ENCODE data around the gene HNRNPUL2. TPM values are rescaled to one million over a fixed set of nuclear protein-coding genes. Genes with fewer than 3 reads are reported as not detected.
"Not testable (repeated sequence)": the region's sequence is repeated elsewhere in the genome, so short reads cannot be mapped to it uniquely, and the experiment has no call there.

HNRNPUL2 gene
- total RNA-seq, 1 donor from 2014 or later, result 52.5 TPM

DNA sequence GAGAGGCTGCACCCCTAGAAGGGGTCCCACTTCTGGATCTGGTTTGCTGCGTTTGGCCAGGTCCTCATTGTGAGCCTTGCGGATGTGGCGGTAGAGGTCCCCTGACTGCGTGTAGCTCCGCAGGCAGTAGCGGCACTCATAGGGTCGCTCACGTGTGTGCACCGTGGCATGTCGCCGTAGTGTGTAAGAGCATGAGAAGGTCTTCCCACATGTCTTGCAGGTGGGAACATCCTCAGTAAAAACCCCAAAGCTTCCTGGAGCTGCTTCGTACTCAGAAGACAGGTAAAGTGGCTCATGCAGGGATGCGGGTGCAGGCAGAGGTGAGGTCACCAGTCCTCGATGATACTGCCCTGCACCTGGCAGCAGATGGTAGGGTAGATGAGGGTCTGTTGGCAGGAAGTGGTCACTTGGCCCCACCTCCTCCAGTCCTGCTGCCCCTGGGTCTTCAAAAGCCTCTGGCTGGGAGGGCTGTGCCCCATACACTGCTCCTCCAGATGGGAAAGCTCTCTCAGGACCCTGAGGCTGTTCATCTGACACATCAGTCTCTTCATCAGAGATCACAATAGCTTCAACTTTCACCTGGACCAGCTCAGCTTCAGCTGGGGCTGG lies 25.0 kb upstream of the HNRNPUL2 start:
- H3K36me3 Mint-ChIP-seq (ENCODE audit: unreplicated experiment), result peaks cover 5% of the 10 kb centered on the region
- H3K4me1 Mint-ChIP-seq (ENCODE audit: unreplicated experiment), result peaks cover 19% of the 10 kb centered on the region
- peak overlapping the region; percentile 95 for H3K4me3 Mint-ChIP-seq (ENCODE audit: unreplicated experiment)
- no peak for DNase-seq (ENCODE audit: extremely low spot score, unreplicated experiment)
- H3K27ac Mint-ChIP-seq (ENCODE audit: unreplicated experiment), result no peak overlapping the region
- no peak for TF ChIP-seq CTCF (IDR thresholded peaks at IDR 0.05)
- H3K27me3 Mint-ChIP-seq (ENCODE audit: unreplicated experiment), result no peaks in the 10 kb centered on the region
- no peaks in the 10 kb centered on the region for H3K9me3 Mint-ChIP-seq (ENCODE audit: unreplicated experiment)

GRCh38 chr11:62749931-62750330 lies 22.7 kb upstream of the HNRNPUL2 start:
- H3K9me3 Mint-ChIP-seq (ENCODE audit: unreplicated experiment); DNase-seq (ENCODE audit: extremely low spot score, unreplicated experiment); H3K27ac Mint-ChIP-seq (ENCODE audit: unreplicated experiment); H3K4me3 Mint-ChIP-seq (ENCODE audit: unreplicated experiment); H3K27me3 Mint-ChIP-seq (ENCODE audit: unreplicated experiment); H3K36me3 Mint-ChIP-seq (ENCODE audit: unreplicated experiment): not testable (repeated sequence)
- peaks cover 19% of the 10 kb centered on the region for H3K4me1 Mint-ChIP-seq (ENCODE audit: unreplicated experiment)

DNA sequence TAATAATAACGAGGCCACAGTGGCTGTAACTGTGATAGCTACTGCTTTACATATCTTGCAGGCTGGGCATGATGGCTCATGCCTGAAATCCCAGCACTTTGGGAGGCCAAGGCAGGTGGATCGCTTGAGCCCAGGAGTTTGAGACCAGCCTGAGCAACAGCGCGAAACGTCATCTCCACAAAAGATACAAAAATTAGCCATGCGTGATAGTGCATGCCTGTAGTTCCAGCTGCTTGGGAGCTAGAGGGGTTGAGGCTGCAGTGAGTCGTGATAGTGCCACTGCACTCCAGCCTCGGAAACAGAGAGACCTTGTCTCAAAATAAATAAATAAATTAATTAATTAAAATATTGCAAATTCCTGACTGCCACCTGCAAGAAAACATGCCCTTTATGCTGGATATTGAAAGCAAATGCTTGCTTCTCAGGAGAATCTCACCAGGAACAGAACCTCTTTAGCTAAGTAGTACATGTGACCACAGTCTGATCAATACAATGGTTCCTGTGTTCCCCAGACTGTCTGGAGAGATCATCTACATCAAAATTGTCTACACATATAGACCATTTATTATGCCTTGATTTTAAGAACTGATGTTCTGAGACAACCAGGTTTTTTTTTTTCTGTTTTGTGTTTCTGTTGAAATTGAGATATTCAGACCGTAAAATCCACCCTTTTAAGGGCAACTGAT lies 20.4 kb upstream of the HNRNPUL2 start:
- Mint-ChIP-seq H3K4me3 (ENCODE audit: unreplicated experiment) (no peak overlapping the region), H3K9me3 (ENCODE audit: unreplicated experiment) (no peaks in the 10 kb centered on the region), H3K27ac (ENCODE audit: unreplicated experiment) (no peak overlapping the region), H3K4me1 (ENCODE audit: unreplicated experiment) (peaks cover 7% of the 10 kb centered on the region), H3K27me3 (ENCODE audit: unreplicated experiment) (no peaks in the 10 kb centered on the region), H3K36me3 (ENCODE audit: unreplicated experiment) (peaks cover 3% of the 10 kb centered on the region)
- no peak for DNase-seq (ENCODE audit: extremely low spot score, unreplicated experiment)
- TF ChIP-seq CTCF (IDR thresholded peaks at IDR 0.05), result no peak

DNA sequence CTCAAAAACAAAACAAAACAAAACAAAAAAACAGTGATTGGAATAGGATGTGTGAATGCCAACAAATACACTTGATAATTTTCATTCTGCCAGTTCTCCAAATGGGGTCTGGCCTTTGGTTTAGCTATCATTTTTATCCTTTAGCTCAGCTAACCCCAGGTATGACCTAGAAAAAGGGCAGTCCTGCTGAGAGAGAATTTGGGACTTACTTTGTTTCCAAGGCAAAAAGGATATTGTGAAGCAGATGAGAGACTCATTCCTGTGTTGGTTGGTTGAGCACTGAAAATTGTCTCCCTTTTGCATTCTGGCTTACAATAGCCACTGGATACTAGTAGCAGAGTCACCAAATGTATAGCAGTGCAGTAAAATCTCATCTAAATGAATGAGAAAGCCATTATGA lies 9.9 kb upstream of the HNRNPUL2 start:
- no peak for TF ChIP-seq CTCF (IDR thresholded peaks at IDR 0.05)
- Mint-ChIP-seq H3K27ac (ENCODE audit: unreplicated experiment) (no peak overlapping the region), H3K27me3 (ENCODE audit: unreplicated experiment) (no peaks in the 10 kb centered on the region), H3K9me3 (ENCODE audit: unreplicated experiment) (no peaks in the 10 kb centered on the region), H3K36me3 (ENCODE audit: unreplicated experiment) (peaks cover 21% of the 10 kb centered on the region), H3K4me3 (ENCODE audit: unreplicated experiment) (no peak overlapping the region), H3K4me1 (ENCODE audit: unreplicated experiment) (peaks cover 3% of the 10 kb centered on the region)
- no peak for DNase-seq (ENCODE audit: extremely low spot score, unreplicated experiment)

DNA sequence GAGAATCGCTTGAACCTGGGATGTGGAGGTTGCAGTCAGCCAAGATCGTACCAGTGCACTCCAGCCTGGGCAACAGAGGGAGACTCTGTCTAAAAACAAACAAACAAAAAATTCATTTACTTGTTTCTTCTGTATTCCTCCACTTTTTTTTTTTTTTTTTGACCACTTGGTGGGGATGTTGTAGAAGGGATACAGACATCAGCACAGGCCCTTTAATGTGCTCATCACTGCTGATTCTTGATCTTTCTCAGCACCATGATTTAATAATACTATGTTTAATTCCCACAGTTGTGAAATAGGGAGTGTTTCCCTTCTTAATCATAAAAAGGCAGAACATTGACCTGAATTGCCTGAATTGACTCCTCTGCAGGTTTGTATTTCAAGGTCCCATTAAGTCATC lies 5.6 kb upstream of the HNRNPUL2 start:
- peak; percentile 32 for TF ChIP-seq CTCF (IDR thresholded peaks at IDR 0.05)
- Mint-ChIP-seq H3K9me3 (ENCODE audit: unreplicated experiment) (no peaks in the 10 kb centered on the region), H3K36me3 (ENCODE audit: unreplicated experiment) (peaks cover 6% of the 10 kb centered on the region), H3K27ac (ENCODE audit: unreplicated experiment) (no peak overlapping the region), H3K4me3 (ENCODE audit: unreplicated experiment) (no peak overlapping the region), H3K4me1 (ENCODE audit: unreplicated experiment) (peaks cover 22% of the 10 kb centered on the region), H3K27me3 (ENCODE audit: unreplicated experiment) (no peaks in the 10 kb centered on the region)
- DNase-seq (ENCODE audit: extremely low spot score, unreplicated experiment), result no peak

DNA sequence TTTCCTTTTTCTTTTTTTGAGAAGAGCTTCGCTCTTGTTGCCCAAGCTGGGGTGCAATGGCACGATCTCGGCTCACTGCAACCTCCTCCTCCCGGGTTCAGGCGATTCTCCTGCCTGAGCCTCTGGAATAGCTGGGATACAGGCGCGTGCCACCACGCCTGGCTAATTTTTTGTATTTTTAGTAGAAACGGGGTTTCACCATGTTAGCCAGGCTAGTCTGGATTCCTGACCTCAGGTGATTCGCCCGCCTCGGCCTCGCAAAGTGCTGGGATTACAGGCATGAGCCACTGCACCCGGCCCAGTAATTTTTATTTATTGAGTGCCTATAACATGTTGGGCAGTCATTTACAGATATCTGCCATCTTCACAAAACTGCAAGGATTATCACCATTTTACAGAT lies 2.8 kb upstream of the HNRNPUL2 start:
- H3K4me3 Mint-ChIP-seq (ENCODE audit: unreplicated experiment), result peak overlapping the region; percentile 88
- not testable (repeated sequence) for H3K27me3 Mint-ChIP-seq (ENCODE audit: unreplicated experiment); H3K9me3 Mint-ChIP-seq (ENCODE audit: unreplicated experiment); H3K36me3 Mint-ChIP-seq (ENCODE audit: unreplicated experiment); DNase-seq (ENCODE audit: extremely low spot score, unreplicated experiment)
- peaks cover 33% of the 10 kb centered on the region for H3K4me1 Mint-ChIP-seq (ENCODE audit: unreplicated experiment)
- peak overlapping the region; percentile 57 for H3K27ac Mint-ChIP-seq (ENCODE audit: unreplicated experiment)

Data from osteocyte (in vitro differentiated cells).